Measurements from ENCODE around the gene DNAJB6. TPM values are rescaled to one million over a fixed set of nuclear protein-coding genes. Genes with fewer than 3 reads are reported as not detected.

DNAJB6 gene
- total RNA-seq, 2 experiments from 2014 or later, result 56.4 to 65.9 TPM

GRCh38 chr7:157397731-157398691 lies 61.2 kb downstream of the DNAJB6 start:
- Histone ChIP-seq H2AFZ (ENCODE audit: low read length) (no peak overlapping the region), H3K4me1 (ENCODE audit: insufficient read depth, low read length, poor library complexity, severe bottlenecking) (no peaks in the 10 kb centered on the region), H4K20me1 (ENCODE audit: insufficient read depth, low read length) (no peaks in the 10 kb centered on the region), H3K4me3 (ENCODE audit: low read depth, low read length, poor library complexity, severe bottlenecking) (no peak overlapping the region), H3K36me3 (ENCODE audit: insufficient read depth, low read length) (peaks cover 61% of the 10 kb centered on the region), H3K9me2 (ENCODE audit: insufficient read depth, low read length) (no peaks in the 10 kb centered on the region), H3K9me3 (ENCODE audit: low read length) (no peaks in the 10 kb centered on the region), H3K4me2 (ENCODE audit: low read length) (no peak overlapping the region), H3K79me2 (ENCODE audit: insufficient read depth, low read depth, low read length) (no peaks in the 10 kb centered on the region), H3K27ac (ENCODE audit: low read depth, low read length, poor library complexity, severe bottlenecking) (no peak overlapping the region)
- intact Hi-C loops (cut with micrococcal nuclease; ENCODE audit: unreplicated experiment), result no loop called here
- ChIA-PET POLR2A (no interaction called here), CTCF (ENCODE audit: unreplicated experiment) (interaction anchor here (1.0 kb wide), 1 partner anchor 11 kb away, joined by 6 read pairs; no protein-coding TSS in a partner anchor)
- peak; percentile 31 for DNase-seq (ENCODE audit: low spot score)
- TF ChIP-seq CTCF (conservative IDR thresholded peaks at IDR 0.05; ENCODE audit: low read length), result peak; percentile 73
- TF ChIP-seq EZH2phosphoT487 (IDR thresholded peaks at IDR 0.05; ENCODE audit: borderline replicate concordance, low read depth, low read length), result no peak
- BruUV-seq (replicated peaks), result no TSS peak

GRCh38 chr7:157399086-157399687 lies 62.4 kb downstream of the DNAJB6 start:
- ChIA-PET POLR2A (no interaction called here), CTCF (ENCODE audit: unreplicated experiment) (no interaction called here)
- Histone ChIP-seq H3K9me3 (ENCODE audit: low read length) (no peaks in the 10 kb centered on the region), H2AFZ (ENCODE audit: low read length) (no peak overlapping the region), H3K9me2 (ENCODE audit: insufficient read depth, low read length) (no peaks in the 10 kb centered on the region), H3K4me3 (ENCODE audit: low read depth, low read length, poor library complexity, severe bottlenecking) (no peak overlapping the region), H3K4me1 (ENCODE audit: insufficient read depth, low read length, poor library complexity, severe bottlenecking) (no peaks in the 10 kb centered on the region), H4K20me1 (ENCODE audit: insufficient read depth, low read length) (no peaks in the 10 kb centered on the region), H3K4me2 (ENCODE audit: low read length) (no peak overlapping the region), H3K36me3 (ENCODE audit: insufficient read depth, low read length) (peaks cover 58% of the 10 kb centered on the region), H3K79me2 (ENCODE audit: insufficient read depth, low read depth, low read length) (no peaks in the 10 kb centered on the region), H3K27ac (ENCODE audit: low read depth, low read length, poor library complexity, severe bottlenecking) (no peak overlapping the region)
- intact Hi-C loops (cut with micrococcal nuclease; ENCODE audit: unreplicated experiment), result no loop called here
- no peak for TF ChIP-seq CTCF (conservative IDR thresholded peaks at IDR 0.05; ENCODE audit: low read length)
- no peak for TF ChIP-seq EZH2phosphoT487 (IDR thresholded peaks at IDR 0.05; ENCODE audit: borderline replicate concordance, low read depth, low read length)
- DNase-seq (ENCODE audit: low spot score), result no peak
- BruUV-seq (replicated peaks), result no TSS peak
